H9 (cell line): ENCODE results near the gene RETN. TPM values are rescaled to one million over a fixed set of nuclear protein-coding genes. Genes with fewer than 3 reads are reported as not detected.

Source experiments
- DNase-seq: peaks from one replicate; pipeline ENCODE4 v3.0.0-alpha.2; 2017
- H2AFZ ChIP-seq: one replicate; pipeline ENCODE4 v1.6.1; 2013; ENCODE audit warnings: mild to moderate bottlenecking, low read length, control low read depth, moderate library complexity
- H2AK5ac ChIP-seq: 2 replicates; pipeline ENCODE4 v1.6.1; 2013; ENCODE audit warnings: low read length, control low read depth, mixed read lengths; ENCODE audit not compliant: insufficient read length
- H2BK120ac ChIP-seq: one replicate; pipeline ENCODE4 v1.6.1; 2013; ENCODE audit warnings: low read depth, mild to moderate bottlenecking, low read length, control low read depth, inconsistent platforms; ENCODE audit not compliant: poor library complexity, severe bottlenecking
- H2BK12ac ChIP-seq: 2 replicates; pipeline ENCODE4 v1.6.1; 2013; ENCODE audit warnings: low read length, control low read depth, mixed read lengths, low read depth; ENCODE audit not compliant: insufficient read length
- H2BK15ac ChIP-seq: 2 replicates; pipeline ENCODE4 v1.6.1; 2013; ENCODE audit warnings: low read depth, low read length, control low read depth
- H2BK20ac ChIP-seq: one replicate; pipeline ENCODE4 v1.6.1; 2013; ENCODE audit warnings: low read depth, mild to moderate bottlenecking, low read length, control low read depth, inconsistent platforms; ENCODE audit not compliant: poor library complexity, severe bottlenecking
- H2BK5ac ChIP-seq: 2 replicates; pipeline ENCODE4 v1.6.1; 2013; ENCODE audit warnings: low read length, control low read depth, mixed read lengths; ENCODE audit not compliant: insufficient read length
- H3K14ac ChIP-seq: 2 replicates; pipeline ENCODE4 v1.6.1; 2013; ENCODE audit warnings: low read length, control low read depth; ENCODE audit not compliant: insufficient read depth
- H3K18ac ChIP-seq: 2 replicates; pipeline ENCODE4 v1.6.1; 2013; ENCODE audit warnings: low read depth, mild to moderate bottlenecking, mixed read lengths, low read length, control low read depth; ENCODE audit not compliant: insufficient read length
- H3K23ac ChIP-seq: 2 replicates; pipeline ENCODE4 v1.6.1; 2013; ENCODE audit warnings: low read length, control low read depth, mixed read lengths, low read depth; ENCODE audit not compliant: insufficient read length
- H3K23me2 ChIP-seq: 2 replicates; pipeline ENCODE4 v1.6.1; 2013; ENCODE audit warnings: low read depth, mild to moderate bottlenecking, mixed read lengths, low read length, control low read depth; ENCODE audit not compliant: insufficient read length, poor library complexity, severe bottlenecking
- H3K27ac ChIP-seq: 2 replicates; pipeline ENCODE4 v1.5.1; 2013; ENCODE audit warnings: low read length, control low read depth, mixed read lengths, low read depth; ENCODE audit not compliant: insufficient read length
- H3K27me3 ChIP-seq: 2 replicates; pipeline ENCODE4 v1.6.1; 2013; ENCODE audit warnings: low read length, control low read depth, inconsistent platforms; ENCODE audit not compliant: insufficient read depth
- H3K4ac ChIP-seq: 2 replicates; pipeline ENCODE4 v1.6.1; 2013; ENCODE audit warnings: low read depth, mild to moderate bottlenecking, control low read depth, inconsistent platforms, low read length, moderate library complexity
- H3K4me1 ChIP-seq: 2 replicates; pipeline ENCODE4 v1.6.1; 2013; ENCODE audit warnings: low read length, control low read depth, inconsistent platforms; ENCODE audit not compliant: insufficient read depth
- H3K4me2 ChIP-seq: 2 replicates; pipeline ENCODE4 v1.6.1; 2013; ENCODE audit warnings: low read length, control low read depth, mixed read lengths; ENCODE audit not compliant: insufficient read length, insufficient read depth
- H3K56ac ChIP-seq: 2 replicates; pipeline ENCODE4 v1.6.1; 2013; ENCODE audit warnings: low read depth, mild to moderate bottlenecking, mixed read lengths, low read length, control low read depth; ENCODE audit not compliant: insufficient read length
- H3K79me1 ChIP-seq: 2 replicates; pipeline ENCODE4 v1.6.1; 2013; ENCODE audit warnings: low read depth, mild to moderate bottlenecking, moderate library complexity, low read length, control low read depth, inconsistent platforms; ENCODE audit not compliant: insufficient read depth, poor library complexity, severe bottlenecking
- H3K79me2 ChIP-seq: 2 replicates; pipeline ENCODE4 v1.6.1; 2013; ENCODE audit warnings: low read length, control low read depth, inconsistent platforms; ENCODE audit not compliant: insufficient read depth
- H3K9ac ChIP-seq: 2 replicates; pipeline ENCODE4 v1.6.1; 2013; ENCODE audit warnings: low read length, control low read depth, mixed read lengths; ENCODE audit not compliant: insufficient read length; ENCODE audit errors: extremely low read depth
- H3K9me3 ChIP-seq: one replicate; pipeline ENCODE4 v1.6.1; 2013; ENCODE audit warnings: low read depth, low read length, inconsistent platforms; ENCODE audit not compliant: control insufficient read depth
- H3T11ph ChIP-seq: one replicate; pipeline ENCODE4 v1.6.1; 2013; ENCODE audit warnings: mild to moderate bottlenecking, low read length, control low read depth, inconsistent platforms
- H4K20me1 ChIP-seq: one replicate; pipeline ENCODE4 v1.6.1; 2013; ENCODE audit not compliant: control insufficient read depth, insufficient read length, insufficient read depth
- H4K5ac ChIP-seq: 2 replicates; pipeline ENCODE4 v1.6.1; 2013; ENCODE audit warnings: low read depth, mild to moderate bottlenecking, mixed read lengths, low read length, control low read depth; ENCODE audit not compliant: insufficient read length
- H4K8ac ChIP-seq: replicated peaks from 2 replicates; pipeline ENCODE4 v1.6.1; 2013; ENCODE audit warnings: low read length, control low read depth, mixed read lengths, low read depth; ENCODE audit not compliant: insufficient read length
- H4K91ac ChIP-seq: 2 replicates; pipeline ENCODE4 v1.6.1; 2013; ENCODE audit warnings: low read depth, mild to moderate bottlenecking, moderate library complexity, mixed read lengths, low read length, control low read depth; ENCODE audit not compliant: insufficient read length
- H3K27ac Mint-ChIP-seq, 3 experiments: 2 replicates in 2 of 3; 3 replicates in 1 of 3; pipeline ENCODE4 v1.8.0; 2020 to 2021; ENCODE audit warnings: mixed read lengths in 3 of 3, mild to moderate bottlenecking in 1 of 3, moderate library complexity in 1 of 3
- H3K27me3 Mint-ChIP-seq: 2 replicates; pipeline ENCODE4 v1.8.0; 2021; ENCODE audit warnings: low read depth, mild to moderate bottlenecking, moderate library complexity, mixed read lengths
- H3K36me3 Mint-ChIP-seq, 3 experiments: 2 replicates in 2 of 3; 3 replicates in 1 of 3; pipeline ENCODE4 v1.8.0; 2020 to 2021; ENCODE audit warnings: low read depth in 3 of 3, mixed read lengths in 3 of 3; ENCODE audit not compliant: insufficient read depth in 1 of 3
- H3K4me1 Mint-ChIP-seq, 2 experiments: 2 replicates each; pipeline ENCODE4 v1.8.0; 2020; ENCODE audit warnings: mixed read lengths in 2 of 2
- H3K4me3 Mint-ChIP-seq, 2 experiments: 2 replicates in 1 of 2; 3 replicates in 1 of 2; pipeline ENCODE4 v1.8.0; 2020 to 2021; ENCODE audit warnings: mild to moderate bottlenecking in 2 of 2, mixed read lengths in 2 of 2, moderate library complexity in 1 of 2
- H3K9me3 Mint-ChIP-seq, 2 experiments: 2 replicates in 1 of 2; 3 replicates in 1 of 2; pipeline ENCODE4 v1.8.0; 2020; ENCODE audit warnings: mild to moderate bottlenecking in 2 of 2, mixed read lengths in 2 of 2, moderate library complexity in 1 of 2
- CTCF ChIP-seq: fragments of 200-600 bp; sonication (generic); conservative IDR thresholded peaks from 3 replicates; pipeline ENCODE4 v1.8.0; 2021; ENCODE audit warnings: antibody characterized with exemption, mild to moderate bottlenecking
- WGBS: extraction: QIAGEN DNeasy Blood & Tissue Kit; methylation state at CpG from one replicate; pipeline ENCODE4 v1.1.7; 2013; ENCODE audit warnings: missing lambda C conversion rate, low lambda C conversion rate, mixed read lengths; ENCODE audit not compliant: insufficient read length; ENCODE audit errors: extremely low coverage; 5-methylcytosine and 5-hydroxymethylcytosine counted together
- total RNA-seq: library from RNA; stranded (reverse); gene quantifications from 2 replicates; pipeline ENCODE4 v1.2.1, GENCODE V29; 2021

The RETN gene
- total RNA-seq, 1 experiment from 2014 or later, result not detected

GRCh38 chr19:7699417-7700401 lies 30.9 kb downstream of the RETN start:
- H3K4me1 ChIP-seq, result no peaks in the 10 kb centered on the region; the same call in 1 of the 2 replicates
- H4K5ac ChIP-seq, result no peak overlapping the region
- H3T11ph ChIP-seq, result no peak overlapping the region
- Mint-ChIP-seq H3K27ac (no peak overlapping the region), H3K9me3 (no peaks in the 10 kb centered on the region), H3K27me3 (peaks cover 63% of the 10 kb centered on the region), H3K36me3 (no peaks in the 10 kb centered on the region; a peak in 1 of 7 replicates), H3K4me3 (no peak overlapping the region), H3K4me1 (peaks cover 8 to 28% of the 10 kb centered on the region in 2 experiments)
- no peak overlapping the region for H2AK5ac ChIP-seq
- H2BK15ac ChIP-seq, result no peak overlapping the region
- no peak for TF ChIP-seq CTCF
- H3K9me3 ChIP-seq, result no peaks in the 10 kb centered on the region
- no peak overlapping the region for H2BK5ac ChIP-seq
- no peaks in the 10 kb centered on the region for H4K20me1 ChIP-seq
- no peak overlapping the region for H3K4ac ChIP-seq
- no peak overlapping the region for H4K91ac ChIP-seq
- no peak for DNase-seq
- no peaks in the 10 kb centered on the region for H3K23me2 ChIP-seq
- H2BK120ac ChIP-seq, result no peak overlapping the region
- H3K18ac ChIP-seq, result no peak overlapping the region
- no peaks in the 10 kb centered on the region for H3K27me3 ChIP-seq
- WGBS, result no CpG with 5 or more reads among the region's 15 CpGs
- H2BK12ac ChIP-seq, result no peak overlapping the region
- H3K9ac ChIP-seq, result no peak overlapping the region
- no peak overlapping the region for H3K4me2 ChIP-seq
- no peak overlapping the region for H3K23ac ChIP-seq
- no peak overlapping the region for H3K14ac ChIP-seq
- no peak overlapping the region for H3K56ac ChIP-seq
- H3K79me1 ChIP-seq, result no peaks in the 10 kb centered on the region
- no peak overlapping the region for H4K8ac ChIP-seq
- H2BK20ac ChIP-seq, result no peak overlapping the region
- no peak overlapping the region for H2AFZ ChIP-seq
- no peak overlapping the region for H3K27ac ChIP-seq
- H3K79me2 ChIP-seq, result no peaks in the 10 kb centered on the region
